Activated CD4-positive, alpha-beta T cell treated with anti-CD3 and anti-CD28 coated beads, Interleukin-2, amount 10 ng/mL, durations not matched to agents 7 days and 5 days (primary cell): Measurements from ENCODE around the gene FNBP1L. TPM values are rescaled to one million over a fixed set of nuclear protein-coding genes. Genes with fewer than 3 reads are reported as not detected.

Experiments
- CTCF ChIA-PET: fragments of 350-600 bp; sonication (Branson Sonifier 250); formaldehyde crosslinking; loops from one replicate; lab custom pipeline; 2021; ENCODE audit warnings: antibody characterized with exemption; lab: Charles Lee
- POLR2A ChIA-PET: fragments of 350-600 bp; sonication (Branson Sonifier 250); formaldehyde crosslinking; loops from one replicate; lab custom pipeline; 2021; ENCODE audit warnings: antibody characterized with exemption; lab: Charles Lee
- DNase-seq: peaks from one replicate; pipeline ENCODE4 v3.0.0-alpha.2; 2020
- H3K27ac Mint-ChIP-seq: one replicate; pipeline ENCODE4 v1.8.0; 2021; ENCODE audit warnings: mild to moderate bottlenecking, moderate library complexity, mixed read lengths
- H3K27me3 Mint-ChIP-seq: one replicate; pipeline ENCODE4 v1.8.0; 2021; ENCODE audit warnings: mixed read lengths
- H3K36me3 Mint-ChIP-seq: one replicate; pipeline ENCODE4 v1.8.0; 2021; ENCODE audit warnings: low read depth, mixed read lengths
- H3K4me1 Mint-ChIP-seq: one replicate; pipeline ENCODE4 v1.8.0; 2021; ENCODE audit warnings: mixed read lengths
- H3K4me3 Mint-ChIP-seq: one replicate; pipeline ENCODE4 v1.8.0; 2021; ENCODE audit warnings: mild to moderate bottlenecking, moderate library complexity, mixed read lengths
- H3K9me3 Mint-ChIP-seq: one replicate; pipeline ENCODE4 v1.8.0; 2021; ENCODE audit warnings: mixed read lengths
- total RNA-seq, 2 experiments: library from RNA; stranded (reverse); gene quantifications; one replicate each; pipeline ENCODE4 v1.2.3, GENCODE V29; 2021

The FNBP1L gene
- total RNA-seq, 2 experiments from 2014 or later: 0.40 to 0.58 TPM

DNA sequence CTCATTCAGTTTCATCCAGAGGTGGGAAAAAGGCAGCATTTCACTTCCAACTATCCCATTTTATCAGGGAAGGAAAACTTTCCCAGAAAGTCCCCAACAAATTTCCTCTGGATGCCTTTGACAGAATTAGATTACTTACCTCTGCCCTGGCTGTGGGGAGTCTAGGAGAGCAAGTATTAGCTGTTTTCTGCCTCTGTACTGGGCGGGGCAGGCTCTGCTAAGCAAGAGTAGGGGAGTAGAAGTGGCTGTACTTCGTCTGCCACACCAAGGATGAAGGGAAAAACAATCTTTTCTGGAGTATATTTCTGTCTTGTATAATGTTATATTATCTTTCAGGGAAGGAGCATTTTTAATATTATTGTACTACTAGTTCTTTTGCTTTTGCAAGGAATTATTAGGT lies 78.5 kb downstream of the FNBP1L start:
- Mint-ChIP-seq H3K4me1 (no peaks in the 10 kb centered on the region), H3K27ac (no peak overlapping the region), H3K27me3 (no peaks in the 10 kb centered on the region), H3K4me3 (no peak overlapping the region), H3K9me3 (no peaks in the 10 kb centered on the region), H3K36me3 (no peaks in the 10 kb centered on the region)
- ChIA-PET CTCF (interaction anchor here (1.2 kb wide), 1 partner anchor 29 kb away, joined by 5 read pairs; no protein-coding TSS in a partner anchor), POLR2A (interaction anchor here (0.6 kb wide), 1 partner anchor 181 kb away, joined by 5 read pairs; no protein-coding TSS in a partner anchor)
- no peak for DNase-seq

GRCh38 chr1:93528412-93528811 lies 80.5 kb downstream of the FNBP1L start:
- H3K27me3 Mint-ChIP-seq: peaks cover 2% of the 10 kb centered on the region
- DNase-seq: no peak
- H3K36me3 Mint-ChIP-seq: no peaks in the 10 kb centered on the region
- H3K4me3 Mint-ChIP-seq: no peak overlapping the region
- ChIA-PET POLR2A (no interaction called here), CTCF (no interaction called here)
- no peaks in the 10 kb centered on the region for H3K4me1 Mint-ChIP-seq
- H3K9me3 Mint-ChIP-seq: no peaks in the 10 kb centered on the region
- no peak overlapping the region for H3K27ac Mint-ChIP-seq

GRCh38 chr1:93531193-93531592 lies 83.3 kb downstream of the FNBP1L start:
- Mint-ChIP-seq H3K27ac (no peak overlapping the region), H3K9me3 (no peaks in the 10 kb centered on the region), H3K4me1 (no peaks in the 10 kb centered on the region), H3K27me3 (peaks cover 6% of the 10 kb centered on the region), H3K4me3 (no peak overlapping the region), H3K36me3 (no peaks in the 10 kb centered on the region)
- CTCF ChIA-PET: interaction anchor here (0.9 kb wide), 1 partner anchor 32 kb away, joined by 3 read pairs; no protein-coding TSS in a partner anchor
- no peak for DNase-seq
- POLR2A ChIA-PET: no interaction called here

DNA sequence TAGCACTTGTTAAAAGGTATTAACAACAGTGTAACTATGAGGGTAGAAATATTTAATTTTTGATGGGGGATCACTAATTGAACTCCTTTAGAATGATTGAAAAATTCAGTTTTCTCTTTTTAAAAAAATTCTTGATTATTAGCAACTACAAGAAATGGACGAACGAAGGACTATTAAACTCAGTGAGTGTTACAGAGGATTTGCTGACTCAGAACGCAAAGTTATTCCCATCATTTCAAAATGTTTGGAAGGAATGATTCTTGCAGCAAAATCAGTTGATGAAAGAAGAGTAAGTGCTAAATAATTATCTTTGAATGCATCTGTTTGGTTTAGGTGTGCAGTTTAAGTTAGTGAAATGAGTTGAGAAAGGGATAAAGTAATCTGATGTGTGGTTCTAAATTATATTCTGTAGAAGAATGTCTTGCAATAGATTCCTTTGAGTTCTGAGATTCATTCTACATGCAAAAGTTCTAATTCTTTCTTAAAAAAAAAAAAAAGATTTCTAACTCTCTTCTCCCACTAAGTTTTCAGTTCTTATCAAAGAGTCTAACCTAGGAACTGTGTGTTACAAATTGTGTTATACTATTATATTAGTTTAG lies 85.0 kb downstream of the FNBP1L start:
- DNase-seq: no peak
- ChIA-PET POLR2A (no interaction called here), CTCF (interaction anchor here (0.7 kb wide), 1 partner anchor 33 kb away, joined by 5 read pairs; no protein-coding TSS in a partner anchor)
- Mint-ChIP-seq H3K27me3 (peaks cover 6% of the 10 kb centered on the region), H3K36me3 (no peaks in the 10 kb centered on the region), H3K4me1 (no peaks in the 10 kb centered on the region), H3K27ac (no peak overlapping the region), H3K9me3 (no peaks in the 10 kb centered on the region), H3K4me3 (no peak overlapping the region)

DNA sequence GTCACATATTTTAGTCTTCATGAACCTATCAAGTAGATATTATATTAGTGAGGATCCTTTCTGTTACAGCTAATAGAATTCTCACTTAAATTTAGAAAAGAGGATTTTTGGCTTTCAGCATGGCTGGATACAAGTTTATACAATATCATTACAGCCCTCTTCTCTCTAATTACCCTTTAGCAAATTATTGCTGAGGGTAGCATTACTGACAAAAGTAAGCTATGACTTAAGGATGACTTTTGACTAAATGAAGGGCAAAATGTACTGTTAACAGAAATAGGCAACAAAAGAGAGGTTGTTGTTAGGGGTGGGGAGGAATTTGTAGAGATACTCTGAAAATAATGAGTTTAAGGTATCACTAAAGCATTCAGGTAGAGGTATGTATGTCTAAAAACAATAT lies 85.8 kb downstream of the FNBP1L start:
- ChIA-PET POLR2A (no interaction called here), CTCF (interaction anchor here (0.7 kb wide), 1 partner anchor 33 kb away, joined by 5 read pairs; no protein-coding TSS in a partner anchor)
- Mint-ChIP-seq H3K36me3 (no peaks in the 10 kb centered on the region), H3K4me3 (no peak overlapping the region), H3K27me3 (peaks cover 6% of the 10 kb centered on the region), H3K4me1 (no peaks in the 10 kb centered on the region), H3K9me3 (no peaks in the 10 kb centered on the region), H3K27ac (no peak overlapping the region)
- no peak for DNase-seq

DNA sequence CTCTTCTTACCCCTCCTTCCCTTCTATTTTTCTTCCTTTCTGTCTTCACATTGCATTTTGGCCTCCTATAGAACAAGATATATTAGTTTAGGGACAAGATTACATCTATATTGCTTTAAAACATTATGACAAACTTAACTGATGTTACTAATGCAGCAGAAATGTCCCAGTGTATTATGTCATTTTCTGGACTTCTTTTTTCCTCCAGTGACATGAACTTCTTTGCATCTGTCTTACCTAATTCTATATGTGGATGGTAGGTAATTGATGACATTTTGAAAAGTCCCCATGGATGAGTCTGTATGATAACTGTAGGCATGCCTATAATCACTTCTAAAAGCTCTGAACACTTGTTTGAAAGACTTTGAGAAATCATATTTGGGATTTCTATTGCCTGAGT lies 89.5 kb downstream of the FNBP1L start:
- DNase-seq: no peak
- H3K4me3 Mint-ChIP-seq: no peak overlapping the region
- H3K27me3 Mint-ChIP-seq: peaks cover 6% of the 10 kb centered on the region
- no peak overlapping the region for H3K27ac Mint-ChIP-seq
- H3K4me1 Mint-ChIP-seq: no peaks in the 10 kb centered on the region
- H3K36me3 Mint-ChIP-seq: no peaks in the 10 kb centered on the region
- H3K9me3 Mint-ChIP-seq: no peaks in the 10 kb centered on the region
- CTCF ChIA-PET: no interaction called here
- POLR2A ChIA-PET: no interaction called here

- ChIA-PET POLR2A (interaction anchor here (0.6 kb wide), 1 partner anchor 62 kb away, joined by 3 read pairs; no protein-coding TSS in a partner anchor), CTCF (no interaction called here)
- no peak for DNase-seq
- Mint-ChIP-seq H3K36me3 (no peaks in the 10 kb centered on the region), H3K27ac (no peak overlapping the region), H3K4me1 (no peaks in the 10 kb centered on the region), H3K9me3 (no peaks in the 10 kb centered on the region), H3K27me3 (peaks cover 6% of the 10 kb centered on the region), H3K4me3 (no peak overlapping the region)
These were observed 90.0 kb downstream of the FNBP1L start for GRCh38 chr1:93537924-93538323.

DNA sequence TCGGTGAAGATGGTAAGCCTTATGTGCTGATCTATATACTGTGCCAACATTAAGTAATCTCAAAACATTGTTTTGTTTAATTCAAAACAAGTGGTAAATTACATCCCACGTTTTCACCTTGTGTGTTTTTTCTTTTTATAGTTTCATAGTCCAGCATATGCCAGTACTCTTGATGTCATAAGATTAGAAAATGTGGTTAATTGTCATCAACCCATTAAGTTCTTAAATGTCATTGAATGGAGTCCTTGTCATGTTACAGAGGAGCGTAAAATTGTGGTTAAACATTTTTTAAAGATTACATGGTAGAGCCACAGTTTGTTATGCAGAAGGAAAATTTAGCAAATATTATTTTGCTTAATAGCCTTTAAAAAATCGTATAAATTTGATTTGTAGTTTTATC lies 93.1 kb downstream of the FNBP1L start:
- no peak for DNase-seq
- Mint-ChIP-seq H3K4me3 (no peak overlapping the region), H3K4me1 (no peaks in the 10 kb centered on the region), H3K27me3 (no peaks in the 10 kb centered on the region), H3K9me3 (no peaks in the 10 kb centered on the region), H3K27ac (no peak overlapping the region), H3K36me3 (no peaks in the 10 kb centered on the region)
- ChIA-PET POLR2A (no interaction called here), CTCF (no interaction called here)

DNA sequence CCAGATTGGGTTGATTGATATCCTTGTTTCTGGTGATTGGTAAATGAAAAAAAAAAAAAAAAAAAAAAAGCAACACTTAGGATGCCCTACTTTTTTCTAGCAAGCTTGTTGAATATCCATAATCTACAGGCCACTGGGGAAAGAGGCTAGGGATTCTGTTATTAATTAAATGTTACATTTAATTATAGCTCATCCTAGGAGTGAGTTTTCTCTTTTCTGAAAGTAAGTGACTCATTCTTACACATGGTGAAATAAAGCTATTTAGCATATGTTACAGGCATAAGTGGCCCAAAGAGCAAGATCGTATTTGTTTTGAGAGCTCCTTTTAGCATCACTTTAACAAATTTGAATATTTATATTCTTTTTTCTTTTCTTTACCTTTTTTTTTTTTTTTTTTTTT lies 94.5 kb downstream of the FNBP1L start:
- Mint-ChIP-seq H3K4me3 (no peak overlapping the region), H3K27me3 (no peaks in the 10 kb centered on the region), H3K27ac (no peak overlapping the region), H3K36me3 (no peaks in the 10 kb centered on the region), H3K9me3 (no peaks in the 10 kb centered on the region), H3K4me1 (no peaks in the 10 kb centered on the region)
- ChIA-PET CTCF (interaction anchor here (0.7 kb wide), 1 partner anchor 10 kb away, joined by 4 read pairs; no protein-coding TSS in a partner anchor), POLR2A (no interaction called here)
- no peak for DNase-seq

DNA sequence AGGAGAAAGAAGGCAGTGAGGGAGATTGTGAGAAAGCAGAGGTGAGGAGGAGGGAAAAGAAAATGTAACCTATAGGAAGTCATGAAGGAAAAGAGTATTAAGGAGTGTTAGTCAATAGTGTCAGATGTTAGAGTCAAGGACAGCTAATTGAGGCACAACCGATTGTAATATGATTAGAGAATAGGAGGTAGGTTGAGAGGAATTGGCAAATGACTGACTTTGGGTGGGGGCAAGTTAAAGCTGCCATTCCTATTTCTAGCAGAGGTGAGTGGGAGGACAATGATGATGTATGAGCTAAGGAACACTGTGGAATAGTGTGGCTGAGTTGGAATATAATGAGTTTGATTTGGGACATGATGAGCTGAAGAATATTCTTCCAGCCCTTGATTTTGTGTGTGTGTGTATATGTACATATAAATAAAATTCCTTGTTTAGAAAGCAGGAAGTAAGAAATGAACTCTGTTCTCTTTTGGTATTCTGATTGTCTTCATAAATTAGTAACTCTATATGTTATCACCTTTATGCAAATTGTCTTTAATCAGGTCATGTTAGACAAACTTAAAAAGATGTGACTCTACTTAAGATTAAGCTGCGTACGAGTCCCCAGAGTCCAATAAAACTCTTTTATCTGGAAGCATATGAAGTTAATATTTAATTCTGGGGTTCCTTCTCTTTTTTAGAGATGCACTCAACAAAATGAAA lies 98.4 kb downstream of the FNBP1L start:
- no peak for DNase-seq
- no peak overlapping the region for H3K27ac Mint-ChIP-seq
- H3K4me1 Mint-ChIP-seq: no peaks in the 10 kb centered on the region
- CTCF ChIA-PET: no interaction called here
- H3K9me3 Mint-ChIP-seq: no peaks in the 10 kb centered on the region
- no peaks in the 10 kb centered on the region for H3K36me3 Mint-ChIP-seq
- H3K27me3 Mint-ChIP-seq: no peaks in the 10 kb centered on the region
- H3K4me3 Mint-ChIP-seq: no peak overlapping the region
- POLR2A ChIA-PET: no interaction called here

- Mint-ChIP-seq H3K36me3 (no peaks in the 10 kb centered on the region), H3K4me3 (no peak overlapping the region), H3K4me1 (no peaks in the 10 kb centered on the region), H3K27me3 (no peaks in the 10 kb centered on the region), H3K9me3 (no peaks in the 10 kb centered on the region), H3K27ac (no peak overlapping the region)
- CTCF ChIA-PET: no interaction called here
- DNase-seq: no peak
- POLR2A ChIA-PET: no interaction called here
These were observed 101.2 kb downstream of the FNBP1L start for GRCh38 chr1:93549131-93549530.

DNA sequence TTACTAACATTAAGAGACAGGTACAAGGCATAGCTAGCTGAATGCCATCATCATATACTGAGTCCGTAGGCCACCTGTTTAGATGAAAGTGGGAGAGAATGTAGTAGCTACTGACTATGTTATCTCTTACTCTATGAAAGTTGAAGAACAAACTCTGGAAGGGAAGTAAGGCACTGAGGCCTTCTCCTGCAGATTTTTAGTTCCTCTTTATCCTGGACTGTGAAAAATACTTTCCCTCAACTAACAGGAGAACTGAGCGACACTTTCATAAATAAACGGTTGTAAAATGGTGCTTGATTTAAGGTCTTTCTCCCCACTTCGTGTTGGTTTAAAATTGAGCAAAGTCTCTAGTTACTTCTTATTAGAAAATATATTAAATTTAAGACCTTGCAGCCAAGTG lies 101.9 kb downstream of the FNBP1L start:
- no peak overlapping the region for H3K4me3 Mint-ChIP-seq
- no peaks in the 10 kb centered on the region for H3K9me3 Mint-ChIP-seq
- H3K27ac Mint-ChIP-seq: no peak overlapping the region
- ChIA-PET POLR2A (no interaction called here), CTCF (no interaction called here)
- no peak for DNase-seq
- H3K36me3 Mint-ChIP-seq: no peaks in the 10 kb centered on the region
- H3K4me1 Mint-ChIP-seq: peaks cover 2% of the 10 kb centered on the region
- H3K27me3 Mint-ChIP-seq: no peaks in the 10 kb centered on the region

DNA sequence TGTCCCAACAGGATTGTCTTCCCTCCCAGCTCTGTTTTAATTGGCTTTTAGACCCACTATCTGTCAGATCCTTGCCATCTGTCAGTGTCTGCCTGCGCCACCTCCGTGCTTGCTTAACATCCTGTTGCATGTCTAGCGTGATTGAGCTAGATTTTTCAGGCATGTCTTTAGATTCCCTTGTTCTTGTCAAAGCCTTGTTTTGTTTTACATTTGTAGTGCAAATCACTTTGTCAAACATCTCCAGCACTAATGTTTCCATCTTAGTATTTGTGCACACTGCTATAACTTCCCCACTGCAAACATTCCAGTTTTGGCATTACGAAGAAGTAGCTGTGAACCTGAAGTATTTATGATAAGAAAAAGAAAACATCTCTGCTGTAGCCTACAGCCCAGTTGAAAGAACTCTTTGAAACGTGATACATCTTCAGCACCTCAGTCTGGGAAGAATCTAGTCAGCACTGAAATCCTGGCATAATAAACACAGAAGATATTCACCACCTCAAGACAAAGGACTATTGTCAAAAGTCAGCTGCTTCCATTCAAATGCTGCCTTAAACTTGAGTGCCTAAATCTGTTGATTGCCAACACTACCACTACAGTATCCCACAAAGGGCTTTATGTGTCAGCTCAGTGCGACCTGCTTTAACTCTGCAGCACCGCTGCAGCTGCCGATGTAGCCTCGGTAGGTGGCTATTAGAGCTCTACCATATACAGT lies 105.0 kb downstream of the FNBP1L start:
- CTCF ChIA-PET: interaction anchor here (0.6 kb wide), 1 partner anchor 11 kb away, joined by 4 read pairs; no protein-coding TSS in a partner anchor

More for the DNA sequence above, 105.0 kb downstream of the FNBP1L start:
- no peak overlapping the region for H3K27ac Mint-ChIP-seq
- peaks cover 9% of the 10 kb centered on the region for H3K4me1 Mint-ChIP-seq
- POLR2A ChIA-PET: no interaction called here
- no peak for DNase-seq
- no peaks in the 10 kb centered on the region for H3K27me3 Mint-ChIP-seq
- H3K36me3 Mint-ChIP-seq: no peaks in the 10 kb centered on the region
- H3K4me3 Mint-ChIP-seq: no peak overlapping the region
- no peaks in the 10 kb centered on the region for H3K9me3 Mint-ChIP-seq
